Right ventricle myocardium superior (tissue), 1 donor: ENCODE results near the gene MACROD1. TPM values are rescaled to one million over a fixed set of nuclear protein-coding genes. Genes with fewer than 3 reads are reported as not detected.

Experiments
- ATAC-seq: fragments of 200-7000 bp; cut with Tn5 transposase; one replicate; pipeline ENCODE4 v1.9.1; 2020; ENCODE audit warnings: mild to moderate bottlenecking; ENCODE audit not compliant: poor library complexity
- DNase-seq: peaks from one replicate; pipeline ENCODE4 v3.0.0-alpha.2; 2020
- intact Hi-C: fragments of 100-400 bp; cut with DNase I; formaldehyde crosslinking; loops from one replicate; pipeline ENCODE4 v1.11.2; 2022
- total RNA-seq: library from RNA; stranded (reverse); fragmentation: NEBNext Ultra II Directional; extraction: Animal tissue kit (Norgen Biotek cat#: 25700); gene quantifications from one replicate; pipeline ENCODE4 v1.2.1, GENCODE V29; 2021
- donor health status: DM: no; HTN: yes; CAD: no; lungs with severe emphysema.

Gene MACROD1
- total RNA-seq, 1 donor from 2014 or later, result 124 TPM

- intact Hi-C loops, result no loop called here
Measured at GRCh38 chr11:64036087-64037026, 129.6 kb downstream of the MACROD1 start.

DNA sequence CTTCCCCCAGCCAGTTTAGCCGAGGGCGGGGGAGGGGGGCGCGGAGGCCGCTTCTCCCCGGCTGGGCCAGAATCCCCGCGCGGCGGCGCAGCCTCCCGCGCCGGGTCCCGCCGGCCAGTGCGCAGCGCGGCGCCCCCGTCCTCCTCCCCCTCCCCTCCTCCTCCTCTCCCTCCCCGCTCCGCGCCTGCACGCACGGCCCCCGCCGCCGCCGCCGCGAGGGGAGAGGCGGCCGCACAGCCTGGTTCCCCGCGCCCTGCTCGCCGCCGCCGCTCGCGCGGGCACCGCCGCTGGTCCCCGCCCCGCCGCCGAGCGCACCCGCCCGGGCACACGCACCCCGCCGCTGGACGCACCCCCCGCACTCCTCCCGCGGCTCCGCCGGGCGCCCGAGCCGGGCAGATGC is 130.3 kb downstream of the MACROD1 start, which contains the start of gene FLRT1:
FLRT1 (plus strand) TSS at position 356 of the 400 bp plus-strand sequence. CDS start 80,337 bp downstream, outside the sequence.
- no peak for ATAC-seq

More at GRCh38 chr11:64036087-64037026, 129.6 kb downstream of the MACROD1 start:
- no peak for DNase-seq
- peak; percentile 68 for ATAC-seq

GRCh38 chr11:64035081-64035524 is 130.8 kb downstream of the MACROD1 start:
- no peak for DNase-seq
- intact Hi-C loops, result no loop called here
- no peak for ATAC-seq

More for the DNA sequence above, 130.3 kb downstream of the MACROD1 start, which contains the start of gene FLRT1:
- DNase-seq, result no peak
- intact Hi-C loops, result no loop called here

- DNase-seq, result no peak
- no peak for ATAC-seq
- intact Hi-C loops, result no loop called here
Measured at GRCh38 chr11:64034411-64034811, 131.5 kb downstream of the MACROD1 start.

DNA sequence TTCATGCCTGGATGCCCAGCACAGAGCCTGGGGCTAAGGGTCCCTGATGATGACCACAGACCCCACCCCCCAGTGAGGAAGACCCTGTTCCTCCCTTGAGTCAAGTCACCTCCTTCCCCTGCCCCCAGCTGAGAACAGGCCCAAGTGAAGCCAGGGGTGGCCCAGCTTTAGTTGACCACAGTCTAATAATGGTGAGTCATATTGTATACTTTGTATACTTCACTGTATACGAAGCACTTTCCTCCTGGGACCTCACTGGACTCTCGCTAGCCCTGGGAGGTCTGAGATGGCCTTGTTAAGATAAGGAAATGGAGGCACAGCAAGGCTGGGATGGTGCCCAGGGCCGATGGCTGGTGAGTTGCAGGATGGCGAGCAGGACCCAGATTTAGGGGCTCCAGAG is 133.9 kb downstream of the MACROD1 start:
- ATAC-seq (no peak), DNase-seq (no peak)
- intact Hi-C loops, result no loop called here

DNA sequence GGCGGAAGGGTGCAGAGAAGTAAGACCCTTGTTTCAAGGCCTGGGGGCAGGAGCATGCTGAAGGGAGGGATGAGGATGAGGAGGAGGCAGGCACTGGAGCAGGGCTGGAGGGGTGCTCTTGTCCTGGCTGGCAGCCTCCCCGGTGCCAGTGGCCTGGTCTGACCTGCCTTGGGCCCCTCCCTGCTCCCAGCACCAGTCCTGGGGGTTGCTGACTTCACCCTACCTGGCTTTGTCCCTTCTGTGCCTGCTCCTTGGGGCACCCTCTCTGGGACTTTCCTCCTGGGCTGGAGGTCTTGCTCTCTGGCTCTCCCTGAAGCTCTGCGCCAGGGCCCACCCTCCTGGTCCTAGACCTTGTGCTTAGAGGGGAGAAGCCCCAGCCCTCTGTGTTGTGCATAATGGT is 134.9 kb downstream of the MACROD1 start:
- ATAC-seq, result no peak
- intact Hi-C loops, result no loop called here

GRCh38 chr11:64029773-64030172 is 136.1 kb downstream of the MACROD1 start:
- DNase-seq (no peak), ATAC-seq (no peak)
- intact Hi-C loops, result no loop called here

More for the DNA sequence above, 134.9 kb downstream of the MACROD1 start:
- DNase-seq, result no peak

DNA sequence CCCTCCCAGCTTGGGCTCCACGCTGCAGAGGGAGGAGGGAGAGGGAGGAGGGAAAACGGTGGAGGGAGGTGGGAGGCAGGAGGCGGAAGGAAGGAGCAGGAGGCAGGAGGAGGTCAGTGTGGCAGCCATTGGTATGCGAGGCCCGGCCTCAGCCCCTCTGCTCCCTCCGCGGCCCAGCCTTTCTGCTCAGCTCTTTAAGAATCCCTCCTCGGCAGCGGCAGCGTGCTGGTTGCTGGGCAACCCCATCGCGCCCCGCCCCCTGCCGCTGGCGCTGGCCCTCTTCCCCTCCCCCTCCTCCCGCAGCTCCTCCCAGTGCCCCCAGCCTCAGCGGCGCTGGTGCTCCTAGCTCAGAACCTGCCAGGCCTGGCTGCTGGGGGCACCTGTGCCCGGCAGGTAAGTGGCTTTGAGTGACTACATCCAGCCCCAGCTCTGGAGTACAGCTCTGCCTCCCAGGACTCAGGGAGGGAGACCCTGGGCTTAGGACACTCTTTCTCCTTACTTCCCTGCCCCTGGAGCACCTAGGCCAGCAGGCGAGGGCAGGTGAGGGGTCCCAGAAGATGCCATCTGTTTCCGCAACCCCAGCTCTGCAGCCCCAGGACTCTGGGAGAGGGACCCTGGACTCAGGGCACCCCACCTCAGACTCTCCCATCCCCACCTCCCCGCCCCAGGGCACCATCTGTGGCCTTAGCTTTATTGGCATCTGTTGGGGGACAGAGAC is 137.4 kb downstream of the MACROD1 start:
- no peak for DNase-seq
- intact Hi-C loops, result no loop called here
- ATAC-seq, result no peak

GRCh38 chr11:64027651-64028397 is 138.1 kb downstream of the MACROD1 start:
- intact Hi-C loops, result no loop called here
- ATAC-seq (no peak), DNase-seq (no peak)

DNA sequence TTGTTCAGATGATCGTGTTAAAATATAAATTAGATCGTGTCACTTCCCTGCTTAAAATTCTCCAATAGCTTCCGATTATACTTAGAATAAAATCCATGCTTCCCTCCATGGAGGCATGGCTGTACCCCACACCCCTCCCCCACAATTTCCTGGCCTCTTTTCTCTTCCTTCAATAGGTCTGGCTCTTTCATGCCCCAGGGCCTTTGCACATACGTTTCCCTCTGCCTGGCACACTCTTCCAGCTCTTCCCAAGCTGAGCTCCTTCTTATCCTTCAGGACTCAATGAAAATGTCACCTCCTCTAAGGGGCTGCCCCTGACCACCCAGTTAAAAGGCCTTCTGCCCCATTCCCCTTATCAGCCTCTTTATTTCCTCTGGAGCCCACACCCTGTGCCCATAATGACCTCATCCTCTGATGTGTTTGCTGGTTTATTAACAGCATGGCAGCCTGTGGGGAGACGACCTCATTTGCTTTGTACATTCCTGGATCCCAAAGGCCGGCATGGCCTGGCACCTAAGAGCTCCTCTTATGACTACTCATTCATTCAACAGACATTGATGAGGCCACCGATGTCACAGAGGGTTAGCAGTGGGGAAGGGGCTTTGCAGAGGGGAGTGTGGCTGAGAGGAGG is 139.2 kb downstream of the MACROD1 start:
- ATAC-seq (no peak), DNase-seq (no peak)
- intact Hi-C loops, result no loop called here

GRCh38 chr11:64025205-64025604 is 140.7 kb downstream of the MACROD1 start:
- DNase-seq (no peak), ATAC-seq (no peak)
- intact Hi-C loops, result no loop called here

DNA sequence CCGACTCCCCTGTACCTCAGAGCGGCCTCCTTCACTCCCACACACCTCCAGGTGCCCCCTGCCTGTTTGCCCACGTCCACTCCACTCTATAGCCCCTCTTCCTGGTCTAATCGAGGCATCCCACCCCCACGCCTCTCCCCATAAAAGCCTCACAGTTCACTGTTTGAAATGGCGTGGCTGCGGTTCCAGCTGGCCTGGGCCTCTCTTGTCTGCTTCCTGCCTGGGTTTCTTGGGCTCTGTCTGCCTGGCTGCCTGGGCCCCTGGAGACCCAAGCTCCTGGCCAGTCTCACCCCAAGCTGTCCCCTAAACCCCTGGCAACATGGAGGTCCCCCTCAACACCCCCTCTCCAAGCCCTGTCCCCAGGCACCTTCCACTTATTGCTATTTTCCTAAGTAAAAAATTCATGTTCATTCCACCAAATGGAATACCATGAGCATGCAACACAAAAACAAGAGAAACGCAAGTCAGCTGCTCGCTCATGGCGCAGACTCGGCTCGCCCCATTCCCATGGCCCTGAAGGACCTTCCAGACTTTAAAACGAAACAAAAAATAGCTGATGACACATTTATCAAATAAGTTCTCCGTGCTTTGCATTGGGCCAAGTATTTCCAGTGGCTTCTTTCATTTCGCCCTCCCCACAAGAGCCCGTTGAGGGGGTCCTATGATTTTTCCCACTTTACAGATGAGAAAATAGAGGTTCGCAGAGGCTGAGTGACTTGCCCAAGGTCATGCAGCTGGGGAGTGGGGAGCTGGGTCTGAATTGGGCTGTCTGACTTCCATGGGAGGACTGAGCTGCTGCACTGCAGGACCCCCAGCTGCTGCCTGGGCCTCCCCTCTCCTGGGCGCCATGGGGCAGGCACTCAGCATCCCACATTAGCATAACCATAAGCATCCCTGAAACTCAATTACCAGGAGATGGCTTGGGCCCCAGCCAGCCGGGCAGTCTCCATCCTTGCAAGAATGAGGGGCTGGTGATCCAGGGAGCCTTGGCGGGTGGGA is 141.9 kb downstream of the MACROD1 start:
- intact Hi-C loops, result no loop called here
- DNase-seq (no peak), ATAC-seq (peak; percentile 7)

DNA sequence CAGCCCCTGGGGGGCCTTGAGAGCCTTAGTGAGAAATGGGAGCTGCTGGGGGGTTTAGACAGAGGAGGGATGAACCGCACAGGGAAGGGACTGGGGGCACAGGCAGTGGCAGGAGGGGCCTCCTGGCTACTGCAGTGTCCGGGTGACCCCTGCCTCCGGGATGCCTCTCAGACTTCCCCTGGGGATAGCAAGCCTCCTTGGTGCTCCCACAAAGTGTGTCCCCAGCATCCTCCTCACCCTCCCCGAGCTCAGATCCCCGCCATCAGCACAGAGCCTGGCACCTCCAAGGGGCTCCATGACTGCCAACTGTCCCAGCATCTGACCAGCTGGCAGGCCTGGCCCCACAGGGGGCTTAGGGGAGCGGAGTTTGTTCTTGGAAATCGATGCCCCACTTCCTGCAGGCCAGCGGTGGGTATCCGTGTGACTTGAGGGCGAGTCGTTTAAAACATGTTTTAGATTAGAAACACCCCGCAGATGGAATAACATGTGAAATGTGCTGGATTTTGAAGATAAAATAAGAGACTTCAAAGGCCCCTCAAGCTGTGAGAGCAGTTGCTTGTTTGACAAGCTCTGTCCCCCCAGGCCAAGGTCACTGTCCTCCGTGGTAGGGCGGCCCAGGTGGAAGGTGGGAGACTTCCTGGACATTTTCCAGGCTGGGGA is 143.7 kb downstream of the MACROD1 start:
- no peak for ATAC-seq
- intact Hi-C loops, result no loop called here
- DNase-seq, result no peak

DNA sequence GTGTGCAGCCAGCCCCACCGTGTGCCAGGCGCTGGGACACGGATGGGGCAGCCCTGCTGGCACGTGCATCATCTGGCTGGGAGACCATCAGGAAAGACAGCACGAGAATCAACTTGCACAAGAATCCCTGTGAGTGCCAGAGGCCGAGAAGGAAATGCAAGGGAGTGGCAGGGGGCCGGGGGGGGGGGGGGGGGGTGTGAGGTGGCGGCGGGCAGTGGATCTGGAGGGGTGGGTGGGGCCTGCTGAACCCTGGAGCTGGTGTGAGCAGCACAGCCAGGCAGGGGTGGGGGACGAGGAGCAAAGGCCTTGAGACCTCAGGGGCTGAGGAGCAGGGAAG is 144.2 kb downstream of the MACROD1 start:
- intact Hi-C loops, result no loop called here
- no peak for DNase-seq
- peak; percentile 34 for ATAC-seq

GRCh38 chr11:64020976-64021756 is 144.7 kb downstream of the MACROD1 start:
- intact Hi-C loops, result no loop called here
- no peak for ATAC-seq
- no peak for DNase-seq
